ENCODE measurements around the gene TCP10L.
"Not testable (repeated sequence)": the region's sequence is repeated elsewhere in the genome, so short reads cannot be mapped to it uniquely, and the experiment has no call there.

The TCP10L gene

GRCh38 chr21:32549440-32549839, 35.9 kb downstream of the TCP10L start:
- no peak for DNase-seq

- no peak for DNase-seq
These were observed 36.3 kb downstream of the TCP10L start for GRCh38 chr21:32548978-32549377.

- no peak for DNase-seq
These were observed 38.3 kb downstream of the TCP10L start for GRCh38 chr21:32547018-32547417.

GRCh38 chr21:32545948-32546441, 39.3 kb downstream of the TCP10L start:
- no peak for DNase-seq

GRCh38 chr21:32544697-32545096, 40.6 kb downstream of the TCP10L start:
- no peak for DNase-seq

- no peak for DNase-seq
These were observed 41.3 kb downstream of the TCP10L start for GRCh38 chr21:32543975-32544374.

- DNase-seq, result not testable (repeated sequence)
These were observed 42.3 kb downstream of the TCP10L start for GRCh38 chr21:32543056-32543455.

GRCh38 chr21:32539378-32539777, 45.9 kb downstream of the TCP10L start:
- DNase-seq, result no peak

GRCh38 chr21:32538147-32538792, 47.1 kb downstream of the TCP10L start:
- DNase-seq, result no peak

GRCh38 chr21:32537569-32537881, 47.8 kb downstream of the TCP10L start:
- DNase-seq, result no peak

- DNase-seq, result no peak
These were observed 49.7 kb downstream of the TCP10L start for GRCh38 chr21:32535612-32536011.

GRCh38 chr21:32534113-32534512, 51.2 kb downstream of the TCP10L start:
- no peak for DNase-seq

GRCh38 chr21:32533611-32534010, 51.7 kb downstream of the TCP10L start:
- no peak for DNase-seq

GRCh38 chr21:32533053-32533452, 52.3 kb downstream of the TCP10L start:
- DNase-seq, result no peak

- no peak for DNase-seq
These were observed 52.7 kb downstream of the TCP10L start for GRCh38 chr21:32532636-32533035.

- DNase-seq, result not testable (repeated sequence)
These were observed 53.8 kb downstream of the TCP10L start for GRCh38 chr21:32531561-32531960.

- not testable (repeated sequence) for DNase-seq
These were observed 54.5 kb downstream of the TCP10L start for GRCh38 chr21:32530809-32531208.

- no peak for DNase-seq
These were observed 55.6 kb downstream of the TCP10L start for GRCh38 chr21:32529679-32530078.

GRCh38 chr21:32525282-32525681, 60.0 kb downstream of the TCP10L start:
- DNase-seq, result no peak

- no peak for DNase-seq
These were observed 61.2 kb downstream of the TCP10L start for GRCh38 chr21:32523988-32524719.

Data from CD4-positive, alpha-beta T cell treated with Interleukin-15 for 1 hour (primary cell).